ENCODE measurements around the gene LRRC14B. TPM values are rescaled to one million over a fixed set of nuclear protein-coding genes. Genes with fewer than 3 reads are reported as not detected.

Gene LRRC14B
- total and polyA plus RNA-seq, 2 experiments from 2014 or later, result not detected

GRCh38 chr5:143041-143440 lies 48.3 kb upstream of the LRRC14B start:
- H3K27ac Mint-ChIP-seq, result no peak overlapping the region
- Histone ChIP-seq H3K27me3 (ENCODE audit: insufficient read depth) (no peaks in the 10 kb centered on the region), H4K20me1 (replicated peaks; ENCODE audit: insufficient read depth) (no peaks in the 10 kb centered on the region; the same call in 1 of the 2 replicates), H3K4me2 (no peak overlapping the region), H3K27ac (ENCODE audit: low read depth) (no peak overlapping the region), H2AFZ (no peak overlapping the region), H3K36me3 (ENCODE audit: insufficient read depth) (peaks cover 17% of the 10 kb centered on the region), H3F3A (replicated peaks; ENCODE audit: low read depth) (no peaks in the 10 kb centered on the region), H3K4me3 (no peak overlapping the region), H3K79me2 (replicated peaks; ENCODE audit: insufficient read depth) (0 out of 2 replicates have a peak, but pooled peaks cover 3% of the 10 kb centered on the region), H3K9me2 (ENCODE audit: insufficient read depth) (no peaks in the 10 kb centered on the region), H3K4me1 (ENCODE audit: insufficient read depth) (peaks cover 13% of the 10 kb centered on the region)
- H3K9me3 Mint-ChIP-seq, result peaks cover 25% of the 10 kb centered on the region
- DNase-seq (ENCODE audit: low spot score) (no peak), ATAC-seq (no peak)
- no peak overlapping the region for H3K4me3 Mint-ChIP-seq
- TF ChIP-seq ZNF462 (CRISPR knock-in tag; IDR thresholded peaks at IDR 0.05) (no peak), CREB1 (CRISPR knock-in tag; IDR thresholded peaks at IDR 0.05; ENCODE audit: low read depth) (no peak)
- peaks cover 11% of the 10 kb centered on the region for H3K4me1 Mint-ChIP-seq
- H3K36me3 Mint-ChIP-seq (ENCODE audit: low read depth), result peaks cover 73% of the 10 kb centered on the region
- peaks cover 19% of the 10 kb centered on the region for H3K27me3 Mint-ChIP-seq (ENCODE audit: insufficient read depth, low read depth, poor library complexity)

- H3K27ac Mint-ChIP-seq, result no peak overlapping the region
- no peaks in the 10 kb centered on the region; the same call in 2 of the 3 replicates for H3K4me1 Mint-ChIP-seq
- H3F3A ChIP-seq (replicated peaks; ENCODE audit: low read depth), result no peaks in the 10 kb centered on the region
- ATAC-seq, result no peak
- no peak overlapping the region for H3K4me3 Mint-ChIP-seq
- no peak overlapping the region for H3K4me2 ChIP-seq
- no peaks in the 10 kb centered on the region for H3K27me3 ChIP-seq (ENCODE audit: insufficient read depth)
- no peaks in the 10 kb centered on the region for H3K4me1 ChIP-seq (ENCODE audit: insufficient read depth)
- H4K20me1 ChIP-seq (replicated peaks; ENCODE audit: insufficient read depth), result no peaks in the 10 kb centered on the region; the same call in 1 of the 2 replicates
- no peak overlapping the region for H2AFZ ChIP-seq
- no peaks in the 10 kb centered on the region for H3K79me2 ChIP-seq (replicated peaks; ENCODE audit: insufficient read depth)
- H3K9me3 Mint-ChIP-seq, result peaks cover 28% of the 10 kb centered on the region
- H3K36me3 Mint-ChIP-seq (ENCODE audit: low read depth), result peaks cover 83% of the 10 kb centered on the region
- DNase-seq (ENCODE audit: low spot score), result no peak
- H3K4me3 ChIP-seq, result no peak overlapping the region
- H3K9me2 ChIP-seq (ENCODE audit: insufficient read depth), result no peaks in the 10 kb centered on the region
- H3K36me3 ChIP-seq (ENCODE audit: insufficient read depth), result peaks cover 17% of the 10 kb centered on the region
- H3K27ac ChIP-seq (ENCODE audit: low read depth), result no peak overlapping the region
- H3K27me3 Mint-ChIP-seq (ENCODE audit: insufficient read depth, low read depth, poor library complexity), result peaks cover 12% of the 10 kb centered on the region
- TF ChIP-seq POLR2AphosphoS5 (IDR thresholded peaks at IDR 0.05; ENCODE audit: low read depth), result no peak
- no peak for TF ChIP-seq CREB1 (CRISPR knock-in tag; IDR thresholded peaks at IDR 0.05; ENCODE audit: low read depth)
- no peak for TF ChIP-seq CTCF (conservative IDR thresholded peaks at IDR 0.05; ENCODE audit: low read depth in 2 of 2)
- TF ChIP-seq ZNF114 (CRISPR knock-in tag; IDR thresholded peaks at IDR 0.05), result no peak
- no peak for TF ChIP-seq ETS1 (IDR thresholded peaks at IDR 0.05)
- no peak for TF ChIP-seq EZH2phosphoT487 (IDR thresholded peaks at IDR 0.05; ENCODE audit: unreplicated experiment)
- TF ChIP-seq REST (IDR thresholded peaks at IDR 0.05; ENCODE audit: unreplicated experiment), result no peak
- no peak for TF ChIP-seq JUNB (IDR thresholded peaks at IDR 0.05; ENCODE audit: unreplicated experiment)
These were observed 46.4 kb upstream of the LRRC14B start for GRCh38 chr5:144941-145340.

All from GM23338 (cell line).